Upper lobe of left lung (tissue), 4 donors: ENCODE data around the gene DGKQ.

ENCODE experiments used
- EP300 ChIP-seq, 4 donors: sonication (generic); formaldehyde crosslinking; IDR thresholded peaks; one replicate each; pipeline ENCODE4 v1.5.1; 2017; ENCODE audit warnings: antibody characterized with exemption in 4 of 4, control low read depth in 2 of 4
- POLR2A ChIP-seq, 4 donors: fragments of 450-650 bp; IDR thresholded peaks; one replicate each; pipeline ENCODE4 v1.5.1; 2016 to 2017; ENCODE audit warnings: antibody characterized with exemption in 4 of 4, mild to moderate bottlenecking in 2 of 4
- POLR2AphosphoS5 ChIP-seq, 2 donors: sonication (generic); formaldehyde crosslinking; IDR thresholded peaks; one replicate each; pipeline ENCODE4 v1.5.1; 2017; ENCODE audit warnings: antibody characterized with exemption in 2 of 2
- TF ChIP-seq, protein P1 (sequence below), 6 experiments: fragments of 450-650 bp in 4 of 6; fragments of 200-600 bp in 2 of 6; sonication (generic) in 2 of 6; IDR thresholded peaks; one replicate each; pipeline ENCODE4 v1.5.1; 2016 to 2019; ENCODE audit warnings: antibody characterized with exemption in 6 of 6

DNA sequence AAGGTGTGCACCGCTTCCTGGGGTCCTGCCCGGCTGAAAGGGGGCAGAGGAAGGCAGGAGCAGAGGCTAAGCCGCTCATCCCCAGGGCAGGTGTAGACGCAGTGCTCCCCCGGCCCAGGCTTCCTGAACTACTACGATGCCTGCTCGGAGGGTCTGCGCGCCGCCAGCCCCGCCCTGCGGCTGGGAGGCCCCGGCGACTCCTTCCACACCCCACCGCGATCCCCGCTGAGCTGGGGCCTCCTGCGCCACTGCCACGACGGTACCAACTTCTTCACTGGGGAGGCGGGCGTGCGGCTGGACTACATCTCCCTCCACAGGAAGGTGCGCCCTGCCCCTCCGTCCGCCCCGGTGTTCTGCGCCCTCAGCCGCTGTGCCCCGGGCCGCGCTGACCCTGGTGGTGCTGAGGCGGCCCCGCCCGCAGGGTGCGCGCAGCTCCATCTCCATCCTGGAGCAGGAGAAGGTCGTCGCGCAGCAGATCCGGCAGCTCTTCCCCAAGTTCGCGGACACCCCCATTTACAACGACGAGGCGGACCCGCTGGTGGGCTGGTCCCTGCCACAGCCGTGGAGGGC, 28.3 kb upstream of the DGKQ start:
- TF ChIP-seq, protein P1, sequence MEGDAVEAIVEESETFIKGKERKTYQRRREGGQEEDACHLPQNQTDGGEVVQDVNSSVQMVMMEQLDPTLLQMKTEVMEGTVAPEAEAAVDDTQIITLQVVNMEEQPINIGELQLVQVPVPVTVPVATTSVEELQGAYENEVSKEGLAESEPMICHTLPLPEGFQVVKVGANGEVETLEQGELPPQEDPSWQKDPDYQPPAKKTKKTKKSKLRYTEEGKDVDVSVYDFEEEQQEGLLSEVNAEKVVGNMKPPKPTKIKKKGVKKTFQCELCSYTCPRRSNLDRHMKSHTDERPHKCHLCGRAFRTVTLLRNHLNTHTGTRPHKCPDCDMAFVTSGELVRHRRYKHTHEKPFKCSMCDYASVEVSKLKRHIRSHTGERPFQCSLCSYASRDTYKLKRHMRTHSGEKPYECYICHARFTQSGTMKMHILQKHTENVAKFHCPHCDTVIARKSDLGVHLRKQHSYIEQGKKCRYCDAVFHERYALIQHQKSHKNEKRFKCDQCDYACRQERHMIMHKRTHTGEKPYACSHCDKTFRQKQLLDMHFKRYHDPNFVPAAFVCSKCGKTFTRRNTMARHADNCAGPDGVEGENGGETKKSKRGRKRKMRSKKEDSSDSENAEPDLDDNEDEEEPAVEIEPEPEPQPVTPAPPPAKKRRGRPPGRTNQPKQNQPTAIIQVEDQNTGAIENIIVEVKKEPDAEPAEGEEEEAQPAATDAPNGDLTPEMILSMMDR (IDR thresholded peaks at IDR 0.05), result no peak
- TF ChIP-seq POLR2A (IDR thresholded peaks at IDR 0.05) (no peak), EP300 (IDR thresholded peaks at IDR 0.05) (no peak), POLR2AphosphoS5 (IDR thresholded peaks at IDR 0.05) (no peak)
